CD4-positive, alpha-beta T cell treated with Interleukin-15 for 1 hour (primary cell): ENCODE data around the gene SLC35A2.

Source experiments
- DNase-seq: peaks from one replicate; pipeline ENCODE4 v3.0.0-alpha.2; 2020

Gene SLC35A2

GRCh38 chrX:48911412-48912182 is at the start of gene SLC35A2:
TSS of gene SLC35A2 (minus strand) at chrX:48911646. CDS start at chrX:48911636, 10 bp downstream.
- peak; percentile 89 for DNase-seq

GRCh38 chrX:48960291-48960690 is 48.8 kb upstream of the SLC35A2 start:
- DNase-seq, result no peak

DNA sequence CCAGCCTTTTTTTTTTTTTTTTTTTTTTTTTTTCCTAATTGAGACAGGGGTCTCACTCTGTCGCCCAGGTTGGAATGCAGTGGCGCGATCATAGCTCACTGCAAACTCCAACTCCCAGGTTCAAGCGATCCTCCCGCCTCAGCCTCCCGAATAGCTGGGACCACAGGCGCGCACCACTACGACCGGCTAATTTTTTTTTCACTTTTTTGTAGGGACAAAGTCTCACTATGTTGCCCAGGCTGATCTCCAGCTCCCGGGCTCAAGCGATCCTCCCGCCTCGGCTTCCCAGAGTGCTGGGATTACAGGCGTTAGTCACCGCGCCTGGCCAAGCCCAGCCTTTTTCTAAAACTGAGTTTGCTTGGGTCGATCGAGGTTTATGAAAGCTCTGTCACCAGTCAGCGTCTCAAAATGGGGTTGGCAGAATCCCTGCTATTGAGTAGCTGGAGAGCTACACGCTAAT is 47.2 kb upstream of the SLC35A2 start:
- DNase-seq, result no peak

DNA sequence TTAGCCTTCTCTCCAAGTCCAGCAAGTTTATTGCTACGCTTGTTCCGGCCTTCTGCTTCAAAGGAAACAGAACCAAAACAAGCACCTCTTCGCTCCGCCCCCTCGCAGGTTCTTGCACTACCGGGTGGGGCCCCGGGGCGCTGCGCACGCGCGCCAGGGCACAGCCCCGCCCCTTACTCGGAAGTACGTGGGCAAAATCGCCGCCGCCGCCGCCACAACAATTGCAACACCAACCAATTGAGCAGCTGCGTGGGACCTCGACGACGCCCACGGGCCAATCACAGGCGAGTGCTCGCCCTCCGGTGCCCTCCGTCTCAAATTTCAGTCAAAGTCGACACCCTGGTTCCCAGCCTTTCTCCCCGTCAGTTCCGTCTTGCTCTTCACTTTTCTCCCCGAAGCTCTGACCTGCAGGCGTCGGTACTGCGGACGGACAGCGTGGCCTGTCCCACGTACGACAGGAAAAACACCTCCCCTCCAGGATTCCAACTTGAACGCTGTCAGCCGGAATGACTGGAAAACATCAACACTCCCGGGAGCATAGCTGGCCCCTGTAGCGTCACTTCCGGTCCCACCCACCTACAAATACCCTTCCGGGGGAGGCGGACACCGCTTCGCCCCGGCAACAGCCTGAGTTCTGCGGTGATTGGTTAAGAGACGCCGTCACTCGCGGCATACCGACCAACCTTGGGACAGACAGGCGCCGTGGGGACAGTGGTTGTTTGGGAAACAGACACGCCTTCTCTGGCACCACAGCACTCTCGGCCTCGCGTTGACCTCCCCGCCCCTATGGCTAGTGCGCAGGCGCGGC is 46.6 kb upstream of the SLC35A2 start:
- DNase-seq, result peak; percentile 98

GRCh38 chrX:48957477-48957826 is 46.0 kb upstream of the SLC35A2 start, which contains the start of gene OTUD5:
TSS of gene OTUD5 (minus strand) at chrX:48957607. CDS start at chrX:48957570, 37 bp downstream.
- peak; percentile 85 for DNase-seq

GRCh38 chrX:48956728-48957414 is 45.4 kb upstream of the SLC35A2 start:
- peak; percentile 75 for DNase-seq

- DNase-seq, result no peak
Measured at GRCh38 chrX:48948589-48948988, 37.1 kb upstream of the SLC35A2 start.

GRCh38 chrX:48945517-48946348 is 34.3 kb upstream of the SLC35A2 start:
- peak; percentile 61 for DNase-seq

GRCh38 chrX:48942895-48943294 is 31.4 kb upstream of the SLC35A2 start:
- no peak for DNase-seq

GRCh38 chrX:48940404-48940955 is 29.0 kb upstream of the SLC35A2 start:
- DNase-seq, result no peak

GRCh38 chrX:48939524-48940228 is 28.2 kb upstream of the SLC35A2 start:
- peak; percentile 71 for DNase-seq

DNA sequence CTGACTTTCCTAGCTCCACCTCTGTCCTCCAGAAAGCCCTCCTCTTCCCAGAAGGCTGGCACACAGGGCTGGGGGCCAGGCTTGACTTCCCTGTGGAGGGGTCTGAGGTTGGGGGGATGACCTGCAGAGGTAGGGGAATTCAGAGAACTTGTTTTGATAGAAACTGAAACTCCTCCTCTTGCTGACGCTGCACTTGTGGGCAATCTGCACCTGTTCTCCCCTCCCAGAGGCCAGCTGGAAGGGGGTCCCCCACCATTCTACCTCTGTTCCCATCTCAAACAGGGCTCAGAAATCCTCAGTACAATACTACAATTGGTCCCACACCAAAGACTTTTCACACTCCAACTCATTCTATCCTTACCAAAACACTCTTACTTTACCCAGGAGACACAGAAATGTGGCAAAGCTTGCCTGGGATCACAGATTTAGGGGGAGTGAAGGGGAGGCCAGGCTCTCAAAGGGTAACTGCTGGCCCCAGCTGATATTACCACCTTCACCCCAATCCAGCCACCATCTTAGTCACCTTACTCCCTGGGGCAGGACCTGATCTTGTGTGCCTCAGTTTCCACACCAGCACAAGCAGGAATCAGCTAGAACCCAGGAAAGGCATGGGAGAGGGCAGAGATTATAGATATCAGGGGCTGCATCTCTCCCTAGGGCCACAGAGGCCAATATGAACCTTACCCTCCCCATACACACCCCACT is 27.4 kb upstream of the SLC35A2 start:
- DNase-seq, result peak; percentile 93

- peak; percentile 96 for DNase-seq
Measured at GRCh38 chrX:48937054-48937907, 25.8 kb upstream of the SLC35A2 start.

GRCh38 chrX:48936429-48937053 is 25.1 kb upstream of the SLC35A2 start:
- DNase-seq, result no peak

GRCh38 chrX:48935301-48935670 is 23.8 kb upstream of the SLC35A2 start:
- DNase-seq, result no peak

DNA sequence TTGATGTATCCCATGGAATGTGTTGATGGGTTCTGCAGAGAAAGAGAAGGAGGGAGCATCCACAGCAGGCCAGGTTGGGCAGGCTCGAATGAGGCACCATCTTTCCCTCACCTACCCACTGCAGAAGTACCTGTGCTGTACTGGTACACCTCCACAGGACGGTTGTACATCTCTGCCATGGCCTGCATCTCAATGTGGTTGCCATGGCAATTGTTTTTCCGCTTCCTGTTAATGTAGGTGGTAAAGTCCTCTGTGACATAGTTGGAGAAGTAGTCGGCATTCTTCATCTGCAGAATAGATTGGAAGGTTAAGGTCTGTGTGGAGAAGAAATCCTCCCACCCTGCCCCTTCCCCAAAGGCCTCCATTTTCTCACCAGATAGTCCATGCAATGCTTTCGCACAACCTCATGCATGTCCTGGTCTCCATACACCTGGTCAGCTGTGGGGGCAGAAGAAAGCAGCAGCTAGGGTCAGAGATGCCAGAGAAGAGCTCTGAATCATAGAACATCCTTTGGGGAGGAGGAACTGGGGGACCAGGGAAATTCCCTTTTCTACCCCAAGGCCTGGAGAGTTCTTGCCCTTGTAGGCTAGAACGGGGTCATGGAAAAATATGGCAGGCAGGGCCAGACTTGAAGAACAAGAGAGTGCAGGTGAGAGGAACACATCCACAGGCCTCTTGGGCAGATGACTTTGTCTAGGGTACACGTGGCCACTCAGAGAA is 23.3 kb upstream of the SLC35A2 start:
- peak; percentile 72 for DNase-seq

DNA sequence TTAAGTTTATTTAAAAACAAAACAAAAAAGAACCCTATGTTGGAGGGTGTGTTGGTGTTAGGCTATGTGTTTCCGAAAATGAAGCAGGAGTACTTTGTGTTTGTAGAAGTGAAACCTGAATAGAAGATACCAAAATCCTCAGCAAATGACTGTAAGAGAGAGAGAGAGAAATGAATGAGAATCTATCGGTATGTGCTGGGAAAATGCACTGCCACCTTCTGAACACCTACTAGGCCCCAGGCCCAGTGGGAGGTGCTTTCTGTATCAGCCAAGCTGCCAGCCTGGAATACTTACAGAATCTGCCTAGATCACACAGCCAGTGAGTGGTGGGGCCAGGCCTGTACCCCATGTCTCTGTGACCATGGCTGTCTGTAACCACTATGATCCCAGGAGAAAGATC is 22.3 kb upstream of the SLC35A2 start:
- DNase-seq, result no peak

DNA sequence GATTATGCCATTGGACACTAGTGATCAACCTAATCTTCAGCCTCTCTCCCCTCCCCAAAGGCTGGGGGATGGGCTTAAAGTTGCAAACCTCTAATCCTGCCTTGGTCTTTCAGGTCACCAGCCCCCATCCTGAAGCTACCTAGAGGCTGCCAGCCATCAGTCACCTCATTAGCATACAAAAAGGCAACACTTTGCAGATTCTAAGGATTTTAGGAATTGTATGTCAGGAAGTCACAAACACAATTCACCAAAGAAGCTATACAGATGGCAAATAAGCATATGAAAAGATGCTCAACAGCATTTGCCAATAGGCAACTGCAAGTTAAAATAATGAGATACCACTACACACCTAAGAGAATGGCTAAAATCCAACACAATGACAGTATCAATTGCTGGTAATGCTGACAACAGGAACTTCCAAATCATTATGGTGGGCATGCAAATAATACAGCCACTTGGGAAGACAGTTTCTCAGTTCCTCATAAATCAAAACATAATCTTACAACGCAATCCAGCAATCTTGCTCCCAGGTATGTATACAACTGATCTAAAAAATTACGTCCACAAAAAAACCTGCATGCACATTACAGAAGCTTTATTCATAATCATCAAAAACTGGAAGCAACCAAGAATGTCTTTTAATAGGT is 16.4 kb upstream of the SLC35A2 start:
- no peak for DNase-seq
